GM06990 (cell line): ENCODE results near the gene STRN.
A peak's percentile ranks its signal among the peaks of the same experiment; 100 is the strongest.

ENCODE experiments used
- DNase-seq: peaks from one replicate; pipeline ENCODE4 v3.0.0-alpha.2; 2011; ENCODE audit not compliant: insufficient read length; ENCODE audit errors: extremely low read depth
- H3K27me3 ChIP-seq: replicated peaks from 2 replicates; pipeline ENCODE4 v1.6.0; 2011; ENCODE audit warnings: low read length; ENCODE audit not compliant: control insufficient read depth, insufficient read depth
- H3K36me3 ChIP-seq: 2 replicates; pipeline ENCODE4 v1.5.1; 2011; ENCODE audit warnings: low read length; ENCODE audit not compliant: control insufficient read depth, insufficient read depth
- H3K4me3 ChIP-seq: replicated peaks from 2 replicates; pipeline ENCODE4 v1.5.1; 2011; ENCODE audit warnings: low read depth, mild to moderate bottlenecking, control low read depth, low read length
- TF ChIP-seq, protein P1 (sequence below): IDR thresholded peaks from 2 replicates; pipeline ENCODE4 v1.5.1; 2011; ENCODE audit warnings: low read length, control low read depth, mild to moderate bottlenecking, inconsistent platforms; ENCODE audit not compliant: insufficient read depth, poor library complexity, severe bottlenecking

STRN gene, protein sequence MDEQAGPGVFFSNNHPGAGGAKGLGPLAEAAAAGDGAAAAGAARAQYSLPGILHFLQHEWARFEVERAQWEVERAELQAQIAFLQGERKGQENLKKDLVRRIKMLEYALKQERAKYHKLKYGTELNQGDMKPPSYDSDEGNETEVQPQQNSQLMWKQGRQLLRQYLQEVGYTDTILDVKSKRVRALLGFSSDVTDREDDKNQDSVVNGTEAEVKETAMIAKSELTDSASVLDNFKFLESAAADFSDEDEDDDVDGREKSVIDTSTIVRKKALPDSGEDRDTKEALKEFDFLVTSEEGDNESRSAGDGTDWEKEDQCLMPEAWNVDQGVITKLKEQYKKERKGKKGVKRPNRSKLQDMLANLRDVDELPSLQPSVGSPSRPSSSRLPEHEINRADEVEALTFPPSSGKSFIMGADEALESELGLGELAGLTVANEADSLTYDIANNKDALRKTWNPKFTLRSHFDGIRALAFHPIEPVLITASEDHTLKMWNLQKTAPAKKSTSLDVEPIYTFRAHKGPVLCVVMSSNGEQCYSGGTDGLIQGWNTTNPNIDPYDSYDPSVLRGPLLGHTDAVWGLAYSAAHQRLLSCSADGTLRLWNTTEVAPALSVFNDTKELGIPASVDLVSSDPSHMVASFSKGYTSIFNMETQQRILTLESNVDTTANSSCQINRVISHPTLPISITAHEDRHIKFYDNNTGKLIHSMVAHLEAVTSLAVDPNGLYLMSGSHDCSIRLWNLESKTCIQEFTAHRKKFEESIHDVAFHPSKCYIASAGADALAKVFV

GRCh38 chr2:36966370-36967235 lies at the start of gene STRN:
Gene STRN (minus strand): TSS chr2:36966536. CDS start chr2:36966463, 73 bp downstream.
- DNase-seq, result peak; percentile 99
- TF ChIP-seq, protein P1, sequence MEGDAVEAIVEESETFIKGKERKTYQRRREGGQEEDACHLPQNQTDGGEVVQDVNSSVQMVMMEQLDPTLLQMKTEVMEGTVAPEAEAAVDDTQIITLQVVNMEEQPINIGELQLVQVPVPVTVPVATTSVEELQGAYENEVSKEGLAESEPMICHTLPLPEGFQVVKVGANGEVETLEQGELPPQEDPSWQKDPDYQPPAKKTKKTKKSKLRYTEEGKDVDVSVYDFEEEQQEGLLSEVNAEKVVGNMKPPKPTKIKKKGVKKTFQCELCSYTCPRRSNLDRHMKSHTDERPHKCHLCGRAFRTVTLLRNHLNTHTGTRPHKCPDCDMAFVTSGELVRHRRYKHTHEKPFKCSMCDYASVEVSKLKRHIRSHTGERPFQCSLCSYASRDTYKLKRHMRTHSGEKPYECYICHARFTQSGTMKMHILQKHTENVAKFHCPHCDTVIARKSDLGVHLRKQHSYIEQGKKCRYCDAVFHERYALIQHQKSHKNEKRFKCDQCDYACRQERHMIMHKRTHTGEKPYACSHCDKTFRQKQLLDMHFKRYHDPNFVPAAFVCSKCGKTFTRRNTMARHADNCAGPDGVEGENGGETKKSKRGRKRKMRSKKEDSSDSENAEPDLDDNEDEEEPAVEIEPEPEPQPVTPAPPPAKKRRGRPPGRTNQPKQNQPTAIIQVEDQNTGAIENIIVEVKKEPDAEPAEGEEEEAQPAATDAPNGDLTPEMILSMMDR, result no peak
- no peaks in the 10 kb centered on the region for H3K27me3 ChIP-seq
- peak within 1 kb of the TSS; percentile 88 for H3K4me3 ChIP-seq
- H3K36me3 ChIP-seq, result no peaks in the 10 kb centered on the region

DNA sequence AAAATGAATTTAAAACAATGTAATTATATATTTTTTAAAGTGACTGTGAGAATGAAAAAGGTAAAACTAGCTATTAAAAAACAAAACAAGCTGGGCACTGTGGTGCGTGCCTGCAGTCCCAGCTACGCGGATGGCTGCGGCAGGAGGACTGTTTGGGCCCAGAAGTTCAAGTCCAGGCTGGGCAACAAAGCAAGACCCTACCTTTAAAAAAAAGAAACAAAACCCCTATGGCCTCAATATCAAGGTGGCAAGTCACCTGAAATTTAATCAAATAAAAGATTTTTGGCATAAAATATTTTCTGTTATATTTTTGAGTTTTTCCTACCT lies 46.9 kb upstream of the STRN start:
- H3K36me3 ChIP-seq, result no peaks in the 10 kb centered on the region; the same call in none of the 2 replicates
- DNase-seq, result no peak
- no peak overlapping the region for H3K4me3 ChIP-seq
- TF ChIP-seq, protein P1, result no peak
- H3K27me3 ChIP-seq, result no peaks in the 10 kb centered on the region

- no peak for DNase-seq
- Histone ChIP-seq H3K36me3 (no peaks in the 10 kb centered on the region; the same call in 1 of the 2 replicates), H3K4me3 (no peak overlapping the region), H3K27me3 (no peaks in the 10 kb centered on the region)
- TF ChIP-seq, protein P1, result no peak
Observed at GRCh38 chr2:37011130-37011529, 44.8 kb upstream of the STRN start.

DNA sequence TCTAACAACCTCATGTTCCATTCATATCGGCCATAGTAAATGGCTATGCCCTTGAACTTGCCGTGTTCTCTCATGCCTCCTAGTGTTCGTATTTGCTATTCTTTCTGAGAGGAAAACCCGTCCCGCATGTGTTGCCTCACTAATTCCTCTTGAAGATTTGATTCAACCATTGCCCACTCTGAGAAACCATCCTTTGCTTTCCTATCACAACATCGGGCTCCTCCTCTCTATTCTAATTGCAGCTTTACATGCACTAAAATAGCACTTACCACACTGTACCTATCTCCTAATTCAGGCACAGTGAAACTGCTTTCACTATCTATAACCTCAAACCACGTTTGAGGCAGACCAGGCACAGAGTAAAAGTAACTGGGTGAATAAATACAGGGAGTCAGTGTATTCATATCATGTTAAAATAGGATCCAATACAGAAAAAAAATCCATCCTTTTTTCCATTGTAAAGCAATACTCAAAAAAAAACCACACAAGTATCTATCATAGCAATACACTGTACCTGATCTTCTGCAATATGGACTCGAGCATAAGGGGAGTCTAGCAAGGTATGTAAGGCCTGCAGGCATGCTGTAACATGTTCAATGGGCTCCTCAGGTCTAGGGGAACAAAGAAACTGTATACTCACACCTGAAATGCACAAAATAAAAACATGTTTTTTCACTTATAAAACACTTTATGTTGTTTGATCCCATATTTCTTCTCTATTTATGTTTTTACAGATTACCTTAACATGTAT lies 39.0 kb upstream of the STRN start:
- TF ChIP-seq, protein P1, result peak; percentile 34
- Histone ChIP-seq H3K36me3 (peaks cover 2% of the 10 kb centered on the region), H3K27me3 (no peaks in the 10 kb centered on the region), H3K4me3 (no peak overlapping the region)
- DNase-seq, result peak; percentile 32

DNA sequence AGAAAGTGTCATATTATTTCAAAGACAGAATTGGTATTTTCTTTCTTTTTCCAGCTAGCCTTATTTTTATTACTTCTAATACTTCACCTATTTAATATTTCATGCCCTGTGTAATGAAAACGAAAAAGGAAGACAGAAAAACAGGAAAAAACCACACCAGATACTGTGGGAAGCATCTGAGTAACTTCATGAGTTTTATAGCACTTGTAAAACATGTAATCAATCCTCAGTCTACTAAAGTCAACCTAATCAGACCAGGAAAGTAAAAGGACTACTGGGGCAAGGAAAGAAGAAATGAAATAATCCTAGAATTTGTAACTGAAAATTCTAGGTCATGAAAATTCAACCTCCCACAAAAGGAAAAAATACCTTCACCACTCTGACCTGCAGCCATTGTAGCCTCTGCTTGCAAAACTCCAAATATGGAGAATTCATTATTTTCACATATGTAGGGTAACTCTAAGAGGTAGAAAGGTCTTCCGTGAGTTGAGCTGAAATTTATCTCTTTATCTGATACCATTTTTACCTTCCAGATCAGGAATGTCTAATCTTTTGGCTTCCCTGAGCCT lies 34.7 kb upstream of the STRN start:
- DNase-seq, result no peak
- Histone ChIP-seq H3K27me3 (no peaks in the 10 kb centered on the region), H3K36me3 (peaks cover 3% of the 10 kb centered on the region), H3K4me3 (no peak overlapping the region)
- TF ChIP-seq, protein P1, result no peak
